Activated naive CD4-positive, alpha-beta T cell treated with Interleukin-2 at 50 U/mL for 16 hours (primary cell): ENCODE measurements around the gene SEC14L2.
"Not testable (repeated sequence)": the region's sequence is repeated elsewhere in the genome, so short reads cannot be mapped to it uniquely, and the experiment has no call there.

Experiments used
- DNase-seq: peaks from one replicate; pipeline ENCODE4 v3.0.0-alpha.2; 2020

The SEC14L2 gene

DNA sequence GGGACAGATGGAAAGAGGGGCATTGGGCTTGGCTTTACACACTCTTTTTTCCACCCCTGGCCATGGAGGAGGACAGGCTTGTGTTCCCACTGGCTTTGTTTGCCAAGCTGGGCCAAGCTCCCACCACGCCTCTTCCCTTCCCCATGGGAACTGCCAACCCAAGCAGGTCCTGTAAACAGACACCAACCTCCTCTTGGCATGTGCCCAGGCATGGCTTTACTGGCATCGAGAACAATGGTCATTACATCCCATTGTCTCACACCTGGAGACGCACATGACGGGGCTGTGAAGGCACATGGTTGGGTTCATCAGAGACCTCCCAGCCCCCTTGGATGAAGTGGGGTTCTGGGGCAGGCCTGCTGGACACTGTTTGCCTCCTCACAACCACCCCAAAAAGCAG, 63.3 kb downstream of the SEC14L2 start:
- no peak for DNase-seq

DNA sequence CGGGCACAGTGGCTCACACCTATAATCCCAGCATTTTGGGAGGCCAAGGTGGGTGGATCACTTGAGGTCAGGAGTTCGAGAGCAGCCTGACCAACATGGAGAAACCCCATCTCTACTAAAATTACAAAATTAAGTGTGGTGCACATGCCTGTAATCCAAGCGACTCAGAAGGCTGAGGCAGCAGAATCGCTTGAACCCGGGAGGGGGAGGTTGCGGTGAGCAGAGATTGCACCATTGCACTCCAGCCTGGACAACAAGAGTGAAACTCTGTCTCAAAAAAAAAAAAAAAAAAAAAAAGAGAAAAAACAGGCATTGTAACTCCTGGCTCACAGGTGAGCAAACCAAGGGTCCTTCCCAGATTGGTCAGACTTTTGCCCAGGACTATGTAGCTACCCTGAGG, 63.7 kb downstream of the SEC14L2 start:
- not testable (repeated sequence) for DNase-seq

DNA sequence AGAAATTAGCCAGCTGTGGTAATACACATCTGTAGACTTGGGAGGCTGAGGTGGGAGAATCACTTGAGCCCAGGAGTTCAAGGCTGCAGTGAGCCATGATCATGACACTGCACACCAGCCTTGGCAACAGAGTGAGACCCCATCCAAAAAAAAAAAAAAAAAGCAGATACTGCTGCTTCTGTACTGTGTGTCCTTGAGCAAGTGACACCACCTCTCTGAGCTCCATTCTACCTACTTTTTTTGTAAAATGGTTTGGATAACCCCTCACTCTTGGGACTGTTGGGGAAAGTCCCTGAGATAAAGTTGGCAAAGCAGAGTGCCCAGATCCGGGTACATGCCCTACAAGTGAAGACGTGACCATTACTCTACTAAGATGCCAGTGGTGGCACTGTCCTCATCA, 72.3 kb downstream of the SEC14L2 start:
- DNase-seq: no peak

DNA sequence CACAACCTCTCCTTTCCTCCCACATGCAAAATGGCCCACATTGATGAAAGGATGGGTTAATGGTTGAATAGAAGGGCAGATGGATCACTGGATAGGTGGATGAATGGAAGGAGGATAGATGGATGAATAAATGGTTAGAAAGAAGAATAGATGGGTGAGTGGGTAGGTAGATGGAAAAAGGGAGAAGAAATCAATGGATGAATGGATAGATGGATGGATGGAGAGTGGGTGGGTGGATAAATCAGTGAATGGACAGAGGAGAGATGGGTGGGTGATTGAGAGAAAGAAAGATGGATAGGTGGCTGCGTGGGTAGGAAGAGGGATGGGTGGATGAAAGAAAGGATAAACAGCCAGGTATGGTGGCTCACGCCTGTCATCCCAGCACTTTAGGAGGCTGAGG, 73.8 kb downstream of the SEC14L2 start:
- DNase-seq: no peak

DNA sequence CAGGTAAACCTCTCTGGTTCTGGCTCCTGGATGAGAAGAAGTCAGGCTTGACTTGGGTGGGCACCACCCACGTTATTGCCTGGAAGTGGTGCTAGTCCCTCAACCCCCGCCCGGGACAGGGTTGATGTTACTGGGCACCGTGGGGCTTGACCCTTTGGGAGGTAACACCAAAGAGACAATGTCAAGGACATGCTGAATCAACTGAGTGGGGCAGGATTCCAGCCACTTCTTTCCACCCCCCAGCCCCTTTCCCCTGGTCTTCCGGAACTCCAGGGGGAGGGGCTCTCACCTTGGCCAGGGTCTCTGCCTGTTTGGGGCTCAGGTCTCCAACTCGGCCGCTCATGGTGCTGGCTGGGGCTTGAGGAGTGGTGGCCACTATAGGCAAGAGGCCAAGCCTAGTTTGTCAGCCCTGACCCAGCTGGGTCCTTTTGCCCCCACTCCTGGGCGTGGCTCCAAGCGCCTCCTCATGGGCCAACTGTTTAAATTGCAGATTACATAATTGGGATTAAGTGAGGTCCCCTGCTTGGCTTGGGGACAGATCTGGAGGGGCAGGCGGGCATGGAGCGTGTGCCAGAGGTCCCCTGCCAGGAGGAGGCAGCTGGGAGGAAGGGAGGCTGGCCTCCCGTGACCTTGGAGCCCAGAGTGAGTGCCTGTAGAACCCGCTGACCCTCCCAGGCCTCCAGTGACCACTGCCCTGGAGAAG, 74.9 kb downstream of the SEC14L2 start, which contains the start of gene SEC14L3:
Gene SEC14L3, minus strand, starts transcription at position 402 of the 703 bp plus-strand sequence. Its CDS starts 59 bp downstream, at position 343.
- DNase-seq: no peak

DNA sequence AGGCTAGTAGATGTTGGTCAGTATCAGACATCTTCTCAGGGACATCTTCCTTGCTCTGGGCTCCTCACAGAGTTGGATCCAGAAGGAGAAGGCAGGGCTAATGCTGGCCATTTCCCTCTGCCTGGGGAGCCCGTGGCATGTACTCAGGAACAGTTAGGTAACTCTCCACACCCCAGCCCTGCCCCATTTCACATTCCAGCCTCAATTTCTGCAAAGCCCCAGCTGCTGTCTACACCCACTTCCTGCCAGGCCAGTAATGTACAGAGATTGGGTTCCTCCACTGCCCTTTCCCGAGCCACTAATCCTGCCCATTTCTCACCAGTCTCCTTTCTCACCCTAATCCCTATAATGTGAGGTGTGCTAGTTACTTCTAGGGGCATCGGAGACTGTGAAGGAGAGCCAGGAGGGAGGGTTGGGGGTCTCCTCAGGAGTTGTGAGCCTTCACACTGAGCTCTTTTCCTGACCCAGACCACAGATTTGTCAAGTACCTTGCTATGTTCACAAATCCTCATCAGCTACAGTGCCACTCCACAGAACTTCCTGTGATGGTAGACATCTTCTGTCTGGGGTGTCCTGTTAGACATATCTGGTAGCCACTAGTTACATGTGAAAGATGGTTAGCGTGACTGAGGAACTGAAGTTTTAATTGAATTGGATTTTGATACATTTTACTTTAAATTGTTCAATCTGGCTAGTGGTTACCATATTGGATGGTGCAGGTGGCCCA, 76.3 kb downstream of the SEC14L2 start:
- DNase-seq: no peak

DNA sequence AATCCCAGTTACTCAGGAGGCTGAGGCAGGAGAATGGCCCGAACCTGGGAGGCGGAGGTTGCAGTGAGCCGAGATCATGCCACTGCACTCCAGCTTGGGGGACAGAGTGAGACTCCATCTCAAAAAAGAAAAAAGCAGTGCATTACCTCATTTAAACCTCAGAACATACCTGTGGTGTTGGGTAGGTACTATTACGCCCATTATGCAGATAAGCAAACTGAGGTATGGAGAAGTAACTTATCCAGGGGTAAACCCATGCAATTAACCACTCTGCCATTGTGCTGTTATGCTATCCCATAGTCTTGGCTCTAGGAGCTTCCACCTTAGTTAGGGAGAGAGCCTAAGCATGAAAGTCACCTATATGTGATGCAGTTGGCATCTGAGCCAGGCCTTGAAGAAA, 77.3 kb downstream of the SEC14L2 start:
- DNase-seq: no peak
